Astrocyte (in vitro differentiated cells and primary cell): ENCODE results near the gene ZNF322.

Experiments
- EZH2 ChIP-seq: IDR thresholded peaks from 2 replicates; pipeline ENCODE4 v1.6.1; 2012; ENCODE audit warnings: mild to moderate bottlenecking, low read length, inconsistent platforms; ENCODE audit not compliant: insufficient read depth
- TF ChIP-seq, protein P1 (sequence below): IDR thresholded peaks from 2 replicates; pipeline ENCODE4 v1.5.1; 2011; ENCODE audit warnings: low read depth, mild to moderate bottlenecking, inconsistent platforms, low read length, moderate library complexity; ENCODE audit not compliant: insufficient read depth

DNA sequence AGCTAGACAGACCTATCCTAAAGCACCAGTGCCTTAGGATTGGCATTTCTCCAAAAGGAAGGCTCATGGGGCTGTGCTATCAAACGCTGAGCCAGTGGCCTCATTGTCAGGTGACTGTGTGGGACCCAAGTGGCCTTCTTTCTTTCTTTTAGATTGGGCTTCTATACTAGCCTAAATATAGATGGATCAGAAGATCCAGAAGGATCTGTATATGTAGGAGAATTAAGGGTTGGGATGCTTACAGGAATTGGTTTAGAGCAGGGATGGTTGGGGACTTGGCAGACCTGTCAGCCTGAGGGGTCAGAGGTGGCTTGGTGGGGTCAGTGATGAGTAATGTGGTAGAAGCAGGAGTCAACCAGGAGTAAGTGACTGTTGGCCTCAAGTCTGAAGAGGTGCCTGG is 47.9 kb downstream of the ZNF322 start:
- TF ChIP-seq, protein P1, sequence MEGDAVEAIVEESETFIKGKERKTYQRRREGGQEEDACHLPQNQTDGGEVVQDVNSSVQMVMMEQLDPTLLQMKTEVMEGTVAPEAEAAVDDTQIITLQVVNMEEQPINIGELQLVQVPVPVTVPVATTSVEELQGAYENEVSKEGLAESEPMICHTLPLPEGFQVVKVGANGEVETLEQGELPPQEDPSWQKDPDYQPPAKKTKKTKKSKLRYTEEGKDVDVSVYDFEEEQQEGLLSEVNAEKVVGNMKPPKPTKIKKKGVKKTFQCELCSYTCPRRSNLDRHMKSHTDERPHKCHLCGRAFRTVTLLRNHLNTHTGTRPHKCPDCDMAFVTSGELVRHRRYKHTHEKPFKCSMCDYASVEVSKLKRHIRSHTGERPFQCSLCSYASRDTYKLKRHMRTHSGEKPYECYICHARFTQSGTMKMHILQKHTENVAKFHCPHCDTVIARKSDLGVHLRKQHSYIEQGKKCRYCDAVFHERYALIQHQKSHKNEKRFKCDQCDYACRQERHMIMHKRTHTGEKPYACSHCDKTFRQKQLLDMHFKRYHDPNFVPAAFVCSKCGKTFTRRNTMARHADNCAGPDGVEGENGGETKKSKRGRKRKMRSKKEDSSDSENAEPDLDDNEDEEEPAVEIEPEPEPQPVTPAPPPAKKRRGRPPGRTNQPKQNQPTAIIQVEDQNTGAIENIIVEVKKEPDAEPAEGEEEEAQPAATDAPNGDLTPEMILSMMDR: no peak
- no peak for TF ChIP-seq EZH2
